ENCODE results near the gene CYP3A5. TPM values are rescaled to one million over a fixed set of nuclear protein-coding genes. Genes with fewer than 3 reads are reported as not detected.
"Not testable (repeated sequence)": the region's sequence is repeated elsewhere in the genome, so short reads cannot be mapped to it uniquely, and the experiment has no call there.

Gene CYP3A5
- total RNA-seq, 3 donors from 2014 or later, result 73.8 to 241 (median 179) TPM

GRCh38 chr7:99694912-99695304 lies 15.1 kb upstream of the CYP3A5 start:
- intact Hi-C loops (cut with DNase I, micrococcal nuclease), result no loop called here
- ATAC-seq (no peak), DNase-seq (no peak)
- Histone ChIP-seq H3K4me1 (ENCODE audit: low read depth) (peaks cover 5% of the 10 kb centered on the region), H3K36me3 (ENCODE audit: low read depth) (no peaks in the 10 kb centered on the region), H3K4me3 (no peak overlapping the region), H3K9me3 (no peaks in the 10 kb centered on the region)
- TF ChIP-seq CTCF (IDR thresholded peaks at IDR 0.05), result no peak

- TF ChIP-seq CTCF (IDR thresholded peaks at IDR 0.05), result no peak
- Histone ChIP-seq H3K9me3 (no peaks in the 10 kb centered on the region), H3K4me1 (ENCODE audit: low read depth) (peaks cover 5% of the 10 kb centered on the region), H3K36me3 (ENCODE audit: low read depth) (no peaks in the 10 kb centered on the region), H3K4me3 (no peak overlapping the region)
- intact Hi-C loops (cut with DNase I, micrococcal nuclease), result no loop called here
- DNase-seq (no peak), ATAC-seq (peak; percentile 42)
These were observed 14.6 kb upstream of the CYP3A5 start for GRCh38 chr7:99694201-99694911.

- TF ChIP-seq CTCF (IDR thresholded peaks at IDR 0.05), result no peak
- peaks cover 5% of the 10 kb centered on the region for H3K4me1 ChIP-seq (ENCODE audit: low read depth)
- ATAC-seq, result peak; percentile 74
- no peaks in the 10 kb centered on the region for H3K9me3 ChIP-seq
- intact Hi-C loops (cut with DNase I, micrococcal nuclease), result no loop called here
- peak in 2 of 3 donors; percentile 33 to 43 for DNase-seq
- H3K36me3 ChIP-seq (ENCODE audit: low read depth), result no peaks in the 10 kb centered on the region
- H3K4me3 ChIP-seq, result no peak overlapping the region
These were observed 13.8 kb upstream of the CYP3A5 start for GRCh38 chr7:99693427-99694200.

GRCh38 chr7:99693100-99693426 lies 13.3 kb upstream of the CYP3A5 start:
- no peak for TF ChIP-seq CTCF (IDR thresholded peaks at IDR 0.05)
- ATAC-seq (no peak), DNase-seq (no peak)
- Histone ChIP-seq H3K9me3 (no peaks in the 10 kb centered on the region), H3K36me3 (ENCODE audit: low read depth) (no peaks in the 10 kb centered on the region), H3K4me3 (no peak overlapping the region), H3K4me1 (ENCODE audit: low read depth) (peaks cover 5% of the 10 kb centered on the region)
- intact Hi-C loops (cut with DNase I, micrococcal nuclease), result no loop called here

GRCh38 chr7:99692563-99692962 lies 12.8 kb upstream of the CYP3A5 start:
- DNase-seq; intact Hi-C loops (cut with DNase I, micrococcal nuclease); H3K9me3 ChIP-seq; H3K36me3 ChIP-seq (ENCODE audit: low read depth); ATAC-seq; H3K4me3 ChIP-seq; H3K4me1 ChIP-seq (ENCODE audit: low read depth): not testable (repeated sequence)

- H3K9me3 ChIP-seq; H3K4me3 ChIP-seq; intact Hi-C loops (cut with DNase I, micrococcal nuclease); DNase-seq; ATAC-seq; H3K4me1 ChIP-seq (ENCODE audit: low read depth); H3K36me3 ChIP-seq (ENCODE audit: low read depth): not testable (repeated sequence)
These were observed 11.9 kb upstream of the CYP3A5 start for GRCh38 chr7:99691658-99692057.

GRCh38 chr7:99690918-99691317 lies 11.1 kb upstream of the CYP3A5 start:
- intact Hi-C loops (cut with DNase I, micrococcal nuclease); ATAC-seq; H3K9me3 ChIP-seq: not testable (repeated sequence)

GRCh38 chr7:99685871-99686608 lies 6.2 kb upstream of the CYP3A5 start:
- H3K4me1 ChIP-seq (ENCODE audit: low read depth); intact Hi-C loops (cut with DNase I, micrococcal nuclease); H3K36me3 ChIP-seq (ENCODE audit: low read depth); H3K4me3 ChIP-seq; ATAC-seq; H3K9me3 ChIP-seq: not testable (repeated sequence)
- DNase-seq, result peak in 1 of 3 donors; percentile 34

More at GRCh38 chr7:99690918-99691317, 11.1 kb upstream of the CYP3A5 start:
- H3K36me3 ChIP-seq (ENCODE audit: low read depth); H3K4me1 ChIP-seq (ENCODE audit: low read depth); H3K4me3 ChIP-seq; DNase-seq: not testable (repeated sequence)
